ENCODE results near the gene RPL41.
A peak's percentile ranks its signal among the peaks of the same experiment; 100 is the strongest.

RPL41 gene

GRCh38 chr12:56082967-56083366, 33.5 kb upstream of the RPL41 start:
- Histone ChIP-seq H4K5ac (ENCODE audit: low read length) (no peak overlapping the region), H4K8ac (ENCODE audit: low read depth, low read length) (no peak overlapping the region), H3K79me2 (ENCODE audit: control insufficient read depth, insufficient read depth, low read length) (peaks cover 15% of the 10 kb centered on the region), H3K9ac (ENCODE audit: low read length) (no peak overlapping the region), H3K4me2 (ENCODE audit: low read length) (no peak overlapping the region), H3K36me3 (ENCODE audit: control insufficient read depth, insufficient read depth, low read length) (no peaks in the 10 kb centered on the region), H2BK120ac (ENCODE audit: low read depth, low read length) (no peak overlapping the region), H2BK5ac (ENCODE audit: low read length) (no peak overlapping the region), H3K23ac (ENCODE audit: low read length) (no peak overlapping the region), H3K56ac (ENCODE audit: low read length) (peak overlapping the region; percentile 2), H3K27ac (ENCODE audit: low read depth, low read length) (no peak overlapping the region), H3K4me3 (ENCODE audit: low read length) (no peak overlapping the region), H3K27me3 (ENCODE audit: insufficient read depth, low read length, poor library complexity) (no peaks in the 10 kb centered on the region), H3K4ac (ENCODE audit: low read depth, low read length) (no peak overlapping the region), H3K4me1 (ENCODE audit: control insufficient read depth, low read depth, low read length) (peaks cover 6% of the 10 kb centered on the region), H2AK5ac (ENCODE audit: low read length) (no peak overlapping the region), H3K18ac (ENCODE audit: low read length) (no peak overlapping the region), H3K79me1 (ENCODE audit: low read length) (peaks cover 5% of the 10 kb centered on the region), H2BK15ac (replicated peaks; ENCODE audit: low read depth) (no peak overlapping the region)
- no CpG with 5 or more reads among the region's 3 CpGs for whole genome bisulfite sequencing (ENCODE audit: extremely low coverage, insufficient coverage, low lambda C conversion rate)
- DNase-seq, result no peak

GRCh38 chr12:56084958-56085543, 31.4 kb upstream of the RPL41 start:
- no peak overlapping the region for H4K5ac ChIP-seq (ENCODE audit: low read length)
- no CpG with 5 or more reads among the region's 15 CpGs for WGBS (ENCODE audit: extremely low coverage, insufficient coverage, low lambda C conversion rate)
- H3K79me1 ChIP-seq (ENCODE audit: low read length), result peaks cover 5% of the 10 kb centered on the region

GRCh38 chr12:56086096-56086495, 30.3 kb upstream of the RPL41 start:
- peak; percentile 42 for DNase-seq
- Histone ChIP-seq H3K9ac (ENCODE audit: low read length) (no peak overlapping the region), H3K4me1 (ENCODE audit: control insufficient read depth, low read depth, low read length) (peaks cover 4% of the 10 kb centered on the region), H2AK5ac (ENCODE audit: low read length) (no peak overlapping the region), H3K56ac (ENCODE audit: low read length) (no peak overlapping the region), H4K5ac (ENCODE audit: low read length) (no peak overlapping the region), H2BK120ac (ENCODE audit: low read depth, low read length) (no peak overlapping the region), H3K36me3 (ENCODE audit: control insufficient read depth, insufficient read depth, low read length) (no peaks in the 10 kb centered on the region), H3K4ac (ENCODE audit: low read depth, low read length) (no peak overlapping the region), H3K79me1 (ENCODE audit: low read length) (peaks cover 5% of the 10 kb centered on the region), H3K27me3 (ENCODE audit: insufficient read depth, low read length, poor library complexity) (no peaks in the 10 kb centered on the region), H3K4me3 (ENCODE audit: low read length) (no peak overlapping the region), H3K18ac (ENCODE audit: low read length) (no peak overlapping the region), H2BK5ac (ENCODE audit: low read length) (no peak overlapping the region), H3K27ac (ENCODE audit: low read depth, low read length) (no peak overlapping the region), H2BK15ac (replicated peaks; ENCODE audit: low read depth) (no peak overlapping the region), H3K23ac (ENCODE audit: low read length) (no peak overlapping the region), H3K79me2 (ENCODE audit: control insufficient read depth, insufficient read depth, low read length) (peaks cover 14% of the 10 kb centered on the region), H3K4me2 (ENCODE audit: low read length) (no peak overlapping the region), H4K8ac (ENCODE audit: low read depth, low read length) (no peak overlapping the region)
- no CpG with 5 or more reads among the region's 3 CpGs for WGBS (ENCODE audit: extremely low coverage, insufficient coverage, low lambda C conversion rate)

More at GRCh38 chr12:56084958-56085543, 31.4 kb upstream of the RPL41 start:
- H3K23ac ChIP-seq (ENCODE audit: low read length), result no peak overlapping the region
- H4K8ac ChIP-seq (ENCODE audit: low read depth, low read length), result no peak overlapping the region
- H2BK120ac ChIP-seq (ENCODE audit: low read depth, low read length), result no peak overlapping the region
- H3K4me1 ChIP-seq (ENCODE audit: control insufficient read depth, low read depth, low read length), result peaks cover 6% of the 10 kb centered on the region
- no peak overlapping the region for H3K9ac ChIP-seq (ENCODE audit: low read length)
- no peak overlapping the region for H2AK5ac ChIP-seq (ENCODE audit: low read length)
- H3K27ac ChIP-seq (ENCODE audit: low read depth, low read length), result no peak overlapping the region
- no peak overlapping the region for H3K4me2 ChIP-seq (ENCODE audit: low read length)
- no peaks in the 10 kb centered on the region for H3K27me3 ChIP-seq (ENCODE audit: insufficient read depth, low read length, poor library complexity)
- H3K79me2 ChIP-seq (ENCODE audit: control insufficient read depth, insufficient read depth, low read length), result peaks cover 15% of the 10 kb centered on the region
- H3K56ac ChIP-seq (ENCODE audit: low read length), result no peak overlapping the region
- no peak overlapping the region for H3K4me3 ChIP-seq (ENCODE audit: low read length)
- no peak overlapping the region for H3K18ac ChIP-seq (ENCODE audit: low read length)
- H2BK15ac ChIP-seq (replicated peaks; ENCODE audit: low read depth), result no peak overlapping the region
- H2BK5ac ChIP-seq (ENCODE audit: low read length), result no peak overlapping the region
- no peak overlapping the region for H3K4ac ChIP-seq (ENCODE audit: low read depth, low read length)
- DNase-seq, result peak; percentile 71
- no peaks in the 10 kb centered on the region for H3K36me3 ChIP-seq (ENCODE audit: control insufficient read depth, insufficient read depth, low read length)

- no CpG with 5 or more reads among the region's 6 CpGs for WGBS (ENCODE audit: extremely low coverage, insufficient coverage, low lambda C conversion rate)
- Histone ChIP-seq H2BK120ac (ENCODE audit: low read depth, low read length) (no peak overlapping the region), H3K56ac (ENCODE audit: low read length) (no peak overlapping the region), H3K4me2 (ENCODE audit: low read length) (no peak overlapping the region), H3K4me1 (ENCODE audit: control insufficient read depth, low read depth, low read length) (no peaks in the 10 kb centered on the region), H3K79me1 (ENCODE audit: low read length) (peaks cover 3% of the 10 kb centered on the region), H2BK5ac (ENCODE audit: low read length) (no peak overlapping the region), H2BK15ac (replicated peaks; ENCODE audit: low read depth) (no peak overlapping the region), H3K4me3 (ENCODE audit: low read length) (no peak overlapping the region), H3K27me3 (ENCODE audit: insufficient read depth, low read length, poor library complexity) (no peaks in the 10 kb centered on the region), H4K8ac (ENCODE audit: low read depth, low read length) (no peak overlapping the region), H3K23ac (ENCODE audit: low read length) (no peak overlapping the region), H3K79me2 (ENCODE audit: control insufficient read depth, insufficient read depth, low read length) (peaks cover 9% of the 10 kb centered on the region), H2AK5ac (ENCODE audit: low read length) (no peak overlapping the region), H3K4ac (ENCODE audit: low read depth, low read length) (no peak overlapping the region), H3K27ac (ENCODE audit: low read depth, low read length) (no peak overlapping the region), H3K36me3 (ENCODE audit: control insufficient read depth, insufficient read depth, low read length) (no peaks in the 10 kb centered on the region), H3K9ac (ENCODE audit: low read length) (no peak overlapping the region), H3K18ac (ENCODE audit: low read length) (no peak overlapping the region), H4K5ac (ENCODE audit: low read length) (no peak overlapping the region)
- DNase-seq, result peak; percentile 18
These were observed 29.8 kb upstream of the RPL41 start for GRCh38 chr12:56086608-56087007.

DNA sequence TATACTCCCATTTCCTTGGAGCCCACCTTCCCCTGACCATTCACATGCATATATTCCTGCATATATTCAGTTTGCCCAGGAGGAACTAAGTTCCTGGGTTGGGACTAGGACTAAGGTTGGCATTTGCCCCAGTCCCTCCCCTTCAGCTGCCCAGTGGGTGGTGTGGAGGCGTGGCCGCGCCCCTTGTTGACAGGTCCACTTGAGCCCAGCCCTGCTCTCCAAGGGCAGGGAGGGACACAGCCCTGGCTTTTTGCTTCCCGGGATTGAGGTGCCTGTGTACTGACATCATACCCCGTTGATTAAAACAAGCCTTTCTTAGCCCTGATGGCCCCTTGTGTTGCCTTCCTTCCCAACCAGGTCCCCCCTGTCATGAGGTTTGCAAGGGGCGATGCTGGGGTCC, 29.2 kb upstream of the RPL41 start:
- Histone ChIP-seq H3K4ac (ENCODE audit: low read depth, low read length) (no peak overlapping the region), H3K4me3 (ENCODE audit: low read length) (no peak overlapping the region), H2BK120ac (ENCODE audit: low read depth, low read length) (no peak overlapping the region), H2AK5ac (ENCODE audit: low read length) (no peak overlapping the region), H3K4me2 (ENCODE audit: low read length) (no peak overlapping the region), H2BK15ac (replicated peaks; ENCODE audit: low read depth) (no peak overlapping the region), H2BK5ac (ENCODE audit: low read length) (no peak overlapping the region), H3K56ac (ENCODE audit: low read length) (no peak overlapping the region), H3K79me1 (ENCODE audit: low read length) (peaks cover 3% of the 10 kb centered on the region), H3K27ac (ENCODE audit: low read depth, low read length) (no peak overlapping the region), H3K36me3 (ENCODE audit: control insufficient read depth, insufficient read depth, low read length) (no peaks in the 10 kb centered on the region), H3K23ac (ENCODE audit: low read length) (no peak overlapping the region), H3K18ac (ENCODE audit: low read length) (no peak overlapping the region), H3K9ac (ENCODE audit: low read length) (no peak overlapping the region), H3K79me2 (ENCODE audit: control insufficient read depth, insufficient read depth, low read length) (peaks cover 4% of the 10 kb centered on the region), H4K8ac (ENCODE audit: low read depth, low read length) (no peak overlapping the region), H3K4me1 (ENCODE audit: control insufficient read depth, low read depth, low read length) (no peaks in the 10 kb centered on the region), H4K5ac (ENCODE audit: low read length) (no peak overlapping the region), H3K27me3 (ENCODE audit: insufficient read depth, low read length, poor library complexity) (no peaks in the 10 kb centered on the region)
- WGBS (ENCODE audit: extremely low coverage, insufficient coverage, low lambda C conversion rate), result no CpG with 5 or more reads among the region's 6 CpGs
- DNase-seq, result no peak

DNA sequence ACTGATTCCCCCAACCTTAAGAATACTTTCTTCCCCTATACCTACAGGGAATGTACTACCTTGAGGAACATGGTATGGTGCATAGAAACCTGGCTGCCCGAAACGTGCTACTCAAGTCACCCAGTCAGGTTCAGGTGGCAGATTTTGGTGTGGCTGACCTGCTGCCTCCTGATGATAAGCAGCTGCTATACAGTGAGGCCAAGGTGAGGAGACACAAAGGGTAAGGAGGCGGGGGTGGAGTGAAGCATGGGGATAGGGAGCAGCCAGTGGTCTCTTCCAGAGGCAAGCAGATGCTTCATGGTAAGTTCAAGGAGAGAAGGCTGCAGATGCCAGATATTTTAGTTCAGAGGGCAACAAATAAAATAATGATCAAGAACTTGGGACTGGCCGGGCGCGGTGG, 18.7 kb upstream of the RPL41 start:
- H2BK120ac ChIP-seq (ENCODE audit: low read depth, low read length), result no peak overlapping the region
- H3K36me3 ChIP-seq (ENCODE audit: control insufficient read depth, insufficient read depth, low read length), result peaks cover 2% of the 10 kb centered on the region
- H3K4ac ChIP-seq (ENCODE audit: low read depth, low read length), result no peak overlapping the region
- H3K27ac ChIP-seq (ENCODE audit: low read depth, low read length), result no peak overlapping the region
- H2AK5ac ChIP-seq (ENCODE audit: low read length), result no peak overlapping the region
- H3K9ac ChIP-seq (ENCODE audit: low read length), result no peak overlapping the region
- H3K27me3 ChIP-seq (ENCODE audit: insufficient read depth, low read length, poor library complexity), result no peaks in the 10 kb centered on the region
- H3K79me2 ChIP-seq (ENCODE audit: control insufficient read depth, insufficient read depth, low read length), result no peaks in the 10 kb centered on the region
- H4K8ac ChIP-seq (ENCODE audit: low read depth, low read length), result no peak overlapping the region
- no peak overlapping the region for H2BK5ac ChIP-seq (ENCODE audit: low read length)
- no peak overlapping the region for H3K56ac ChIP-seq (ENCODE audit: low read length)
- H3K18ac ChIP-seq (ENCODE audit: low read length), result no peak overlapping the region
- no peak overlapping the region for H3K4me2 ChIP-seq (ENCODE audit: low read length)
- H2BK15ac ChIP-seq (replicated peaks; ENCODE audit: low read depth), result no peak overlapping the region
- no peaks in the 10 kb centered on the region for H3K4me1 ChIP-seq (ENCODE audit: control insufficient read depth, low read depth, low read length)
- DNase-seq, result no peak
- no peak overlapping the region for H3K4me3 ChIP-seq (ENCODE audit: low read length)
- H4K5ac ChIP-seq (ENCODE audit: low read length), result no peak overlapping the region
- H3K23ac ChIP-seq (ENCODE audit: low read length), result no peak overlapping the region
- WGBS (ENCODE audit: extremely low coverage, insufficient coverage, low lambda C conversion rate), result no CpG with 5 or more reads among the region's 6 CpGs
- no peaks in the 10 kb centered on the region for H3K79me1 ChIP-seq (ENCODE audit: low read length)

All from mesendoderm (in vitro differentiated cells).